G401.6 (cell line): ENCODE results near the gene CYP4F12.

ENCODE experiments used
- FAIRE-seq: peaks from 2 replicates; lab custom pipeline; 2012; peaks lifted over from hg19 to GRCh38; lab: Jason Lieb, UNC

CYP4F12 gene

GRCh38 chr19:15715642-15716041 is 42.8 kb downstream of the CYP4F12 start:
- FAIRE-seq = no peak

- FAIRE-seq = no peak
These were observed 44.9 kb downstream of the CYP4F12 start for GRCh38 chr19:15717809-15718208.

- FAIRE-seq = no peak
These were observed 48.4 kb downstream of the CYP4F12 start for GRCh38 chr19:15721268-15721667.

GRCh38 chr19:15722956-15723355 is 50.1 kb downstream of the CYP4F12 start:
- FAIRE-seq = no peak

GRCh38 chr19:15727724-15728123 is 54.8 kb downstream of the CYP4F12 start, which contains the start of gene OR10H2:
OR10H2 (plus strand) TSS chr19:15728024; CDS start chr19:15728044, 20 bp downstream.
- FAIRE-seq = no peak

- no peak for FAIRE-seq
These were observed 57.7 kb downstream of the CYP4F12 start for GRCh38 chr19:15730538-15730937.

GRCh38 chr19:15732388-15732787 is 59.5 kb downstream of the CYP4F12 start:
- FAIRE-seq = no peak

- FAIRE-seq = no peak
These were observed 61.0 kb downstream of the CYP4F12 start for GRCh38 chr19:15733895-15734294.

GRCh38 chr19:15737722-15738121 is 64.8 kb downstream of the CYP4F12 start, which contains the start of gene OR10H3:
OR10H3 (plus strand) TSS chr19:15737985; CDS start chr19:15741393, 3,408 bp downstream.
- no peak for FAIRE-seq

- FAIRE-seq = no peak
These were observed 67.9 kb downstream of the CYP4F12 start for GRCh38 chr19:15740785-15741184.
